Muscle layer of colon (tissue), 2 donors: ENCODE data around the gene EHMT2.
"Not testable (repeated sequence)": the region's sequence is repeated elsewhere in the genome, so short reads cannot be mapped to it uniquely, and the experiment has no call there.

ENCODE experiments used
- H3K27ac ChIP-seq: one replicate; pipeline ENCODE4 v1.7.0; 2013; ENCODE audit warnings: low read depth, mild to moderate bottlenecking, low read length, moderate library complexity
- H3K27me3 ChIP-seq, 2 donors: one replicate each; pipeline ENCODE4 v1.7.0; 2013; ENCODE audit warnings: low read length in 2 of 2, mild to moderate bottlenecking in 2 of 2; ENCODE audit not compliant: insufficient read depth in 2 of 2, control insufficient read depth in 1 of 2
- H3K36me3 ChIP-seq: one replicate; pipeline ENCODE4 v1.7.0; 2013; ENCODE audit warnings: mild to moderate bottlenecking, low read length; ENCODE audit not compliant: insufficient read depth
- H3K4me1 ChIP-seq: one replicate; pipeline ENCODE4 v1.7.0; 2013; ENCODE audit warnings: mild to moderate bottlenecking, low read length; ENCODE audit not compliant: insufficient read depth
- H3K4me3 ChIP-seq, 2 donors: one replicate each; pipeline ENCODE4 v1.7.0; 2013; ENCODE audit warnings: low read length in 2 of 2, low read depth in 1 of 2, mild to moderate bottlenecking in 1 of 2, moderate library complexity in 1 of 2
- H3K9ac ChIP-seq: one replicate; pipeline ENCODE4 v1.7.0; 2013; ENCODE audit warnings: low read length
- H3K9me3 ChIP-seq: one replicate; pipeline ENCODE4 v1.7.0; 2013; ENCODE audit warnings: mild to moderate bottlenecking, low read length
- donor health status: abdominal sarcoma.
- donor health status: Adenocarcinoma of cecum.

EHMT2 gene

DNA sequence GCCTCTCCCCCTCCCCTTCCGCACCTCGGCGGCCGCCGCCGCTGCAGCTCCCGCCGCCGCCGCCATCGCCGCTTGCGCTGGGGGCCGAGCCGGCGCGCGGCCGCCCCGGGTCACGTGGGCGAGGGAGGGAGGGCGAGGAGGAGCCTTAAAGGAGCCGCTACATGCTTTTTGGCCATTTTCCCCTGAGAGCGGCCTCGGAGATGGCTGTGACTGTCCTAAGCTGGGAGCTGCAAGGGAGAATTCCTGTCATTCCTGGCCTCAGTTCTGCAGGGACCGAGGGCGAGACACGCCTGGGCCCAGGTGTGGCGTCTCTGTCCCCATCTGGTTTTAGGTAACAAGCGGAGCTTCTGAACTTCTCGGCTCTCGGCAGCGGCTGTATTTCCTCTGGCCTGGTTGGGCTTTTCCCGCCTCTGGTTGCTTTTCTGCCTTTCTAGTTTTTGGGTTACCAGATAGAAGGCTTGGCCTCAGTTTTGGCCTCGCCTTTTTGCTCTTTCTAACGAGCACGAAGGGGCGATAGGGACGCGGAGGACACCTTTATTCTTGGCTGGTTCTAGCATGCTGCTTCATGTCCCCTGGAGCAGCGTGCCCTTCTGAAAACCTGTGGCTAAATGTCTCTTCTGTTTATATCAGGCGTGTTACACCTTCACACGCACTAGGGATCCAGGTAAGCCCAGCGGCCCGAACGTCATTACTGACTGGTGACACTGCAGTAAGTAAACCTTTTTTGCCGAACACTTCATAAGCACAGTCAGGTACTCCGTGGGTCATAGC lies at the start of gene EHMT2:
Gene EHMT2, minus strand, starts transcription at position 87 of the 771 bp plus-strand sequence. Its CDS starts 21 bp downstream, at position 66.
- Histone ChIP-seq H3K4me3 (peak within 1 kb of the TSS; percentile 72 to 85), H3K27ac (peak within 1 kb of the TSS; percentile 96), H3K9me3 (no peaks in the 10 kb centered on the region), H3K4me1 (peaks cover 33% of the 10 kb centered on the region), H3K36me3 (peaks cover 7% of the 10 kb centered on the region), H3K9ac (peak within 1 kb of the TSS; percentile 85), H3K27me3 (no peaks in the 10 kb centered on the region)

DNA sequence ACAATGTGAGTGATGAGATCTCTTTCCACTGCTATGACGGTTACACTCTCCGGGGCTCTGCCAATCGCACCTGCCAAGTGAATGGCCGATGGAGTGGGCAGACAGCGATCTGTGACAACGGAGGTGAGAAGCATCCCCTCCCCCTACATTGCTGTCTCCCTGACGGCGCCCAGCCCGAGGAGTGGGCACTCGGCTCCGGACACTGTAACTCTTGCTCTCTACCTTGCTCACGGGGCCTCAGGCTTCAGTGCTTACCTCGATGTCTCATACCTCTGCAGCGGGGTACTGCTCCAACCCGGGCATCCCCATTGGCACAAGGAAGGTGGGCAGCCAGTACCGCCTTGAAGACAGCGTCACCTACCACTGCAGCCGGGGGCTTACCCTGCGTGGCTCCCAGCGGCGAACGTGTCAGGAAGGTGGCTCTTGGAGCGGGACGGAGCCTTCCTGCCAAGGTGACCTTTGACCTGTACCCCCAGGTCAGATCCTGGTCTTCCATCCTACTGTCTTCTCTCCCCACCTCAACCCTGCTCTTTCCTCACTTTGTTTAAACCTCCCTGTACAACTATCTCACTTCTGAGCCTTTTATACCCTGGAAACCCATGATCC lies 49.7 kb upstream of the EHMT2 start:
- H3K36me3 ChIP-seq: peaks cover 12% of the 10 kb centered on the region
- no peak overlapping the region for H3K9ac ChIP-seq
- no peaks in the 10 kb centered on the region for H3K9me3 ChIP-seq
- no peak overlapping the region for H3K27ac ChIP-seq
- H3K27me3 ChIP-seq: no peaks in the 10 kb centered on the region
- H3K4me1 ChIP-seq: peaks cover 10% of the 10 kb centered on the region
- no peak overlapping the region for H3K4me3 ChIP-seq

- Histone ChIP-seq H3K9me3 (no peaks in the 10 kb centered on the region), H3K36me3 (peaks cover 4% of the 10 kb centered on the region), H3K27ac (no peak overlapping the region), H3K4me1 (peaks cover 10% of the 10 kb centered on the region), H3K9ac (no peak overlapping the region), H3K27me3 (no peaks in the 10 kb centered on the region), H3K4me3 (peak overlapping the region in 1 of 2 donors; percentile 22)
Observed at GRCh38 chr6:31946370-31946885, 48.9 kb upstream of the EHMT2 start.

GRCh38 chr6:31945507-31946369 lies 48.2 kb upstream of the EHMT2 start, which contains the start of gene CFB:
Gene CFB, plus strand, starts transcription at chr6:31946095. Its CDS starts 127 bp downstream, at chr6:31946222.
- H3K4me3 ChIP-seq: peak within 1 kb of the TSS in 1 of 2 donors; percentile 22
- H3K9ac ChIP-seq: no peak within 1 kb of the TSS

DNA sequence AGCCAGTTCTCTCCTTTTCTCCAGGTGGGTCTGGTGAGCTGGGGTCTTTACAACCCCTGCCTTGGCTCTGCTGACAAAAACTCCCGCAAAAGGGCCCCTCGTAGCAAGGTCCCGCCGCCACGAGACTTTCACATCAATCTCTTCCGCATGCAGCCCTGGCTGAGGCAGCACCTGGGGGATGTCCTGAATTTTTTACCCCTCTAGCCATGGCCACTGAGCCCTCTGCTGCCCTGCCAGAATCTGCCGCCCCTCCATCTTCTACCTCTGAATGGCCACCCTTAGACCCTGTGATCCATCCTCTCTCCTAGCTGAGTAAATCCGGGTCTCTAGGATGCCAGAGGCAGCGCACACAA lies 47.6 kb upstream of the EHMT2 start:
- no peaks in the 10 kb centered on the region for H3K36me3 ChIP-seq
- no peaks in the 10 kb centered on the region for H3K9me3 ChIP-seq
- no peak overlapping the region for H3K9ac ChIP-seq
- H3K4me1 ChIP-seq: peaks cover 10% of the 10 kb centered on the region
- H3K4me3 ChIP-seq: no peak overlapping the region
- peak overlapping the region; percentile 64 for H3K27ac ChIP-seq
- H3K27me3 ChIP-seq: no peaks in the 10 kb centered on the region

More at GRCh38 chr6:31945507-31946369, 48.2 kb upstream of the EHMT2 start, which contains the start of gene CFB:
- Histone ChIP-seq H3K27ac (peak within 1 kb of the TSS; percentile 64), H3K4me1 (peaks cover 10% of the 10 kb centered on the region), H3K9me3 (no peaks in the 10 kb centered on the region), H3K27me3 (no peaks in the 10 kb centered on the region), H3K36me3 (no peaks in the 10 kb centered on the region)

GRCh38 chr6:31943742-31944141 lies 46.2 kb upstream of the EHMT2 start:
- no peaks in the 10 kb centered on the region for H3K9me3 ChIP-seq
- H3K27ac ChIP-seq: no peak overlapping the region
- H3K27me3 ChIP-seq: no peaks in the 10 kb centered on the region
- H3K36me3 ChIP-seq: no peaks in the 10 kb centered on the region
- H3K4me3 ChIP-seq: no peak overlapping the region
- H3K9ac ChIP-seq: no peak overlapping the region
- peaks cover 10% of the 10 kb centered on the region for H3K4me1 ChIP-seq

DNA sequence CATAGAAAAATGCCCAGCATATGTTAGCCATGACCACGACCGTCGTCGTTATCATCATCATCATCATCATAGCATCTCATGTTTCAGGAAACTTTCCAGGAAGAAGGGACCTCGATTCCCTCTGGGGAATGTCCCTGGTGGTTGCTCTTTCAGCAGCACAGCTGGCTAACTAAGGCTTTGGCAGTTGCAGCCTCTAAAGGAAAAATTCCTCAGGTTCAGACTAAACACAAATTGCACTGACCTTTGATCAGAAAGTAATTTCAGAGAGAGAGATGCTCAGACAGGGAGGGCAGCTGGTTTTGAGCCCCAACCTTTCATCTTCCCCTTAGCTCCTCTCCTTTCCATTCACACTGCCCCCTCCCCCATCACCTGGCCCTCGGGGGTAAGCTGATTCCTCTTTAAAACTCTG lies 42.8 kb upstream of the EHMT2 start:
- H3K9me3 ChIP-seq: no peaks in the 10 kb centered on the region
- H3K4me1 ChIP-seq: peaks cover 6% of the 10 kb centered on the region
- H3K27me3 ChIP-seq: no peaks in the 10 kb centered on the region
- H3K9ac ChIP-seq: no peak overlapping the region
- H3K4me3 ChIP-seq: no peak overlapping the region
- no peaks in the 10 kb centered on the region for H3K36me3 ChIP-seq
- H3K27ac ChIP-seq: no peak overlapping the region

- no peaks in the 10 kb centered on the region for H3K36me3 ChIP-seq
- no peaks in the 10 kb centered on the region for H3K9me3 ChIP-seq
- H3K4me1 ChIP-seq: no peaks in the 10 kb centered on the region
- H3K9ac ChIP-seq: no peak overlapping the region
- H3K27ac ChIP-seq: no peak overlapping the region
- H3K4me3 ChIP-seq: no peak overlapping the region
- H3K27me3 ChIP-seq: no peaks in the 10 kb centered on the region
Observed at GRCh38 chr6:31935823-31936222, 38.3 kb upstream of the EHMT2 start.

DNA sequence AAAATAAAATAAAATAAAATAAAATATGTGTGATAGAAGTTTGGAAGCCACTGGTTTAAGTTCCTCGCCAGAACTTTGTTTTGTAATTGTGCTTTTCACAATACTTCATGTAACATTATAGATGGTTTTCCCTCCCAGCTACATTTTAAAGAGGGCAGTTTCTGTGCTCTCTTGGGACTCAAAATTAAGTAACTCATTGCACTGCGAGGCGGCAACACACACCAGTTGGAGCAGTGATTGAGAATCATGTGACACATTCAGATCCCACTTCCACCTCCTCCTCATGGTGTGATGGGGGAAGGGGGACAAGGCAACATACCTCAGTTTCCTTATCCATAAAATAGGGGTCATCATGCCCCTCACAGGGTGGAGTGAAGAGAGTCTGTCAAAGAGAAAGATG lies 37.5 kb upstream of the EHMT2 start:
- Histone ChIP-seq H3K9ac (no peak overlapping the region), H3K4me1 (no peaks in the 10 kb centered on the region), H3K9me3 (no peaks in the 10 kb centered on the region), H3K36me3 (no peaks in the 10 kb centered on the region), H3K27me3 (no peaks in the 10 kb centered on the region), H3K27ac (no peak overlapping the region), H3K4me3 (no peak overlapping the region)

GRCh38 chr6:31933537-31933936 lies 36.0 kb upstream of the EHMT2 start:
- Histone ChIP-seq H3K4me3 (no peak overlapping the region), H3K27me3 (no peaks in the 10 kb centered on the region), H3K9ac (no peak overlapping the region), H3K27ac (no peak overlapping the region), H3K4me1 (no peaks in the 10 kb centered on the region), H3K9me3 (no peaks in the 10 kb centered on the region), H3K36me3 (no peaks in the 10 kb centered on the region)

- H3K9ac ChIP-seq, H3K4me3 ChIP-seq, H3K36me3 ChIP-seq, H3K27ac ChIP-seq, H3K27me3 ChIP-seq, H3K9me3 ChIP-seq, H3K4me1 ChIP-seq: not testable (repeated sequence)
Observed at GRCh38 chr6:31932137-31932536, 34.6 kb upstream of the EHMT2 start.
